ENCODE measurements around the gene MYEF2.

GRCh38 chr15:48178648-48178931, 495 bp upstream of the MYEF2 start:
- TF ChIP-seq CTCF (IDR thresholded peaks at IDR 0.05; ENCODE audit: low read depth, low read length) = no peak
- TF ChIP-seq EZH2phosphoT487 (IDR thresholded peaks at IDR 0.05; ENCODE audit: low read depth) = no peak
